Bone marrow (tissue), 2 donors: ENCODE results near the gene CREBBP.

Experiments
- DNase-seq, 2 donors: peaks; one replicate each; lab custom pipeline; 2025; lab: John Stamatoyannopoulos, UW

CREBBP gene

GRCh38 chr16:3856367-3857141 lies 24.0 kb downstream of the CREBBP start:
- no peak for DNase-seq

GRCh38 chr16:3854750-3855541 lies 25.6 kb downstream of the CREBBP start:
- no peak for DNase-seq

GRCh38 chr16:3850544-3850899 lies 30.0 kb downstream of the CREBBP start:
- no peak for DNase-seq

- no peak for DNase-seq
Measured at GRCh38 chr16:3849751-3850543, 30.6 kb downstream of the CREBBP start.

GRCh38 chr16:3846595-3847091 lies 33.9 kb downstream of the CREBBP start:
- no peak for DNase-seq

- no peak for DNase-seq
Measured at GRCh38 chr16:3846087-3846486, 34.4 kb downstream of the CREBBP start.

- DNase-seq = no peak
Measured at GRCh38 chr16:3842994-3843393, 37.5 kb downstream of the CREBBP start.

GRCh38 chr16:3841729-3842508 lies 38.6 kb downstream of the CREBBP start:
- peak in 1 of 2 donors; percentile 53 for DNase-seq

GRCh38 chr16:3839402-3840184 lies 40.9 kb downstream of the CREBBP start:
- DNase-seq = no peak

- no peak for DNase-seq
Measured at GRCh38 chr16:3838600-3839401, 41.7 kb downstream of the CREBBP start.

GRCh38 chr16:3837851-3838586 lies 42.5 kb downstream of the CREBBP start:
- no peak for DNase-seq

GRCh38 chr16:3836641-3837040 lies 43.9 kb downstream of the CREBBP start:
- no peak for DNase-seq

- DNase-seq = no peak
Measured at GRCh38 chr16:3835089-3835602, 45.4 kb downstream of the CREBBP start.

- DNase-seq = no peak
Measured at GRCh38 chr16:3832668-3833067, 47.8 kb downstream of the CREBBP start.

GRCh38 chr16:3830625-3831254 lies 49.8 kb downstream of the CREBBP start:
- DNase-seq = no peak

- DNase-seq = no peak
Measured at GRCh38 chr16:3829631-3830536, 50.6 kb downstream of the CREBBP start.

GRCh38 chr16:3825940-3826339 lies 54.6 kb downstream of the CREBBP start:
- DNase-seq = no peak
